ENCODE data around the gene GSTM5. TPM values are rescaled to one million over a fixed set of nuclear protein-coding genes. Genes with fewer than 3 reads are reported as not detected.
"Not testable (repeated sequence)": the region's sequence is repeated elsewhere in the genome, so short reads cannot be mapped to it uniquely, and the experiment has no call there.

The GSTM5 gene
- total RNA-seq (2012; rRNA removed): 0.22 and 0.51 TPM in 2 replicates

- not testable (repeated sequence) for H3K36me3 ChIP-seq (ENCODE audit: insufficient read depth, low read length); H3K4me1 ChIP-seq (ENCODE audit: control insufficient read depth, insufficient read depth, low read length); H3K9ac ChIP-seq (ENCODE audit: low read depth, low read length); H3K4me3 ChIP-seq (ENCODE audit: low read length); H3K27me3 ChIP-seq (ENCODE audit: control insufficient read depth, insufficient read depth, low read length); H3K9me3 ChIP-seq (replicated peaks; ENCODE audit: low read length); H3K4me2 ChIP-seq (ENCODE audit: low read length)
Measured at GRCh38 chr1:109711593-109712320, at the start of gene GSTM5. Gene GSTM5 (plus strand): TSS chr1:109712251. CDS start chr1:109712313, 62 bp downstream.

GRCh38 chr1:109664671-109665070 lies 47.4 kb upstream of the GSTM5 start:
- H3K4me1 ChIP-seq (ENCODE audit: control insufficient read depth, insufficient read depth, low read length): peaks cover 6% of the 10 kb centered on the region
- H3K9ac ChIP-seq (ENCODE audit: low read depth, low read length): no peak overlapping the region
- H3K9me3 ChIP-seq (replicated peaks; ENCODE audit: low read length): no peaks in the 10 kb centered on the region
- no peak overlapping the region for H3K4me2 ChIP-seq (ENCODE audit: low read length)
- H3K4me3 ChIP-seq (ENCODE audit: low read length): no peak overlapping the region
- H3K27me3 ChIP-seq (ENCODE audit: control insufficient read depth, insufficient read depth, low read length): no peaks in the 10 kb centered on the region
- no peaks in the 10 kb centered on the region for H3K36me3 ChIP-seq (ENCODE audit: insufficient read depth, low read length)

- peak within 1 kb of the TSS; percentile 82 for H3K4me2 ChIP-seq (ENCODE audit: low read length)
- no peaks in the 10 kb centered on the region for H3K27me3 ChIP-seq (ENCODE audit: control insufficient read depth, insufficient read depth, low read length)
- peak within 1 kb of the TSS; percentile 67 for H3K4me3 ChIP-seq (ENCODE audit: low read length)
- no peaks in the 10 kb centered on the region for H3K9me3 ChIP-seq (replicated peaks; ENCODE audit: low read length)
- peaks cover 6% of the 10 kb centered on the region for H3K4me1 ChIP-seq (ENCODE audit: control insufficient read depth, insufficient read depth, low read length)
- peak within 1 kb of the TSS; percentile 66 for H3K9ac ChIP-seq (ENCODE audit: low read depth, low read length)
- no peaks in the 10 kb centered on the region for H3K36me3 ChIP-seq (ENCODE audit: insufficient read depth, low read length)
Measured at GRCh38 chr1:109667452-109668122, 44.5 kb upstream of the GSTM5 start, which contains the start of gene GSTM2. Gene GSTM2 (plus strand): TSS chr1:109668057. CDS start chr1:109668116, 59 bp downstream.

GRCh38 chr1:109668123-109668775 lies 43.8 kb upstream of the GSTM5 start:
- H3K4me3 ChIP-seq (ENCODE audit: low read length): peak overlapping the region; percentile 67
- peak overlapping the region; percentile 23 for H3K9ac ChIP-seq (ENCODE audit: low read depth, low read length)
- no peaks in the 10 kb centered on the region for H3K27me3 ChIP-seq (ENCODE audit: control insufficient read depth, insufficient read depth, low read length)
- H3K4me2 ChIP-seq (ENCODE audit: low read length): peak overlapping the region; percentile 82
- H3K36me3 ChIP-seq (ENCODE audit: insufficient read depth, low read length): no peaks in the 10 kb centered on the region
- H3K9me3 ChIP-seq (replicated peaks; ENCODE audit: low read length): no peaks in the 10 kb centered on the region
- H3K4me1 ChIP-seq (ENCODE audit: control insufficient read depth, insufficient read depth, low read length): peaks cover 6% of the 10 kb centered on the region

- Histone ChIP-seq H3K9ac (ENCODE audit: low read depth, low read length) (no peak overlapping the region), H3K27me3 (ENCODE audit: control insufficient read depth, insufficient read depth, low read length) (no peaks in the 10 kb centered on the region), H3K9me3 (replicated peaks; ENCODE audit: low read length) (no peaks in the 10 kb centered on the region), H3K4me1 (ENCODE audit: control insufficient read depth, insufficient read depth, low read length) (no peaks in the 10 kb centered on the region), H3K4me3 (ENCODE audit: low read length) (no peak overlapping the region), H3K36me3 (ENCODE audit: insufficient read depth, low read length) (no peaks in the 10 kb centered on the region), H3K4me2 (ENCODE audit: low read length) (no peak overlapping the region)
Measured at GRCh38 chr1:109669246-109669948, 42.7 kb upstream of the GSTM5 start.

GRCh38 chr1:109669949-109670302 lies 42.1 kb upstream of the GSTM5 start:
- H3K4me2 ChIP-seq (ENCODE audit: low read length); H3K36me3 ChIP-seq (ENCODE audit: insufficient read depth, low read length); H3K9ac ChIP-seq (ENCODE audit: low read depth, low read length); H3K27me3 ChIP-seq (ENCODE audit: control insufficient read depth, insufficient read depth, low read length); H3K4me1 ChIP-seq (ENCODE audit: control insufficient read depth, insufficient read depth, low read length); H3K4me3 ChIP-seq (ENCODE audit: low read length); H3K9me3 ChIP-seq (replicated peaks; ENCODE audit: low read length): not testable (repeated sequence)

GRCh38 chr1:109671067-109671466 lies 41.0 kb upstream of the GSTM5 start:
- Histone ChIP-seq H3K4me2 (ENCODE audit: low read length) (no peak overlapping the region), H3K27me3 (ENCODE audit: control insufficient read depth, insufficient read depth, low read length) (no peaks in the 10 kb centered on the region), H3K9me3 (replicated peaks; ENCODE audit: low read length) (no peaks in the 10 kb centered on the region), H3K4me3 (ENCODE audit: low read length) (no peak overlapping the region), H3K4me1 (ENCODE audit: control insufficient read depth, insufficient read depth, low read length) (no peaks in the 10 kb centered on the region), H3K9ac (ENCODE audit: low read depth, low read length) (no peak overlapping the region), H3K36me3 (ENCODE audit: insufficient read depth, low read length) (no peaks in the 10 kb centered on the region)

- not testable (repeated sequence) for H3K9me3 ChIP-seq (replicated peaks; ENCODE audit: low read length); H3K36me3 ChIP-seq (ENCODE audit: insufficient read depth, low read length); H3K27me3 ChIP-seq (ENCODE audit: control insufficient read depth, insufficient read depth, low read length); H3K4me1 ChIP-seq (ENCODE audit: control insufficient read depth, insufficient read depth, low read length); H3K9ac ChIP-seq (ENCODE audit: low read depth, low read length); H3K4me3 ChIP-seq (ENCODE audit: low read length); H3K4me2 ChIP-seq (ENCODE audit: low read length)
Measured at GRCh38 chr1:109673861-109674260, 38.2 kb upstream of the GSTM5 start.

GRCh38 chr1:109676683-109677381 lies 35.2 kb upstream of the GSTM5 start:
- H3K27me3 ChIP-seq (ENCODE audit: control insufficient read depth, insufficient read depth, low read length); H3K9me3 ChIP-seq (replicated peaks; ENCODE audit: low read length); H3K4me2 ChIP-seq (ENCODE audit: low read length); H3K4me1 ChIP-seq (ENCODE audit: control insufficient read depth, insufficient read depth, low read length); H3K4me3 ChIP-seq (ENCODE audit: low read length); H3K36me3 ChIP-seq (ENCODE audit: insufficient read depth, low read length); H3K9ac ChIP-seq (ENCODE audit: low read depth, low read length): not testable (repeated sequence)

- no peak overlapping the region for H3K9ac ChIP-seq (ENCODE audit: low read depth, low read length)
- H3K27me3 ChIP-seq (ENCODE audit: control insufficient read depth, insufficient read depth, low read length): no peaks in the 10 kb centered on the region
- H3K36me3 ChIP-seq (ENCODE audit: insufficient read depth, low read length): no peaks in the 10 kb centered on the region
- H3K4me3 ChIP-seq (ENCODE audit: low read length): no peak overlapping the region
- H3K4me1 ChIP-seq (ENCODE audit: control insufficient read depth, insufficient read depth, low read length): no peaks in the 10 kb centered on the region
- H3K4me2 ChIP-seq (ENCODE audit: low read length): no peak overlapping the region
- no peaks in the 10 kb centered on the region for H3K9me3 ChIP-seq (replicated peaks; ENCODE audit: low read length)
Measured at GRCh38 chr1:109677459-109677858, 34.6 kb upstream of the GSTM5 start.

- H3K4me1 ChIP-seq (ENCODE audit: control insufficient read depth, insufficient read depth, low read length); H3K27me3 ChIP-seq (ENCODE audit: control insufficient read depth, insufficient read depth, low read length); H3K4me3 ChIP-seq (ENCODE audit: low read length); H3K9ac ChIP-seq (ENCODE audit: low read depth, low read length); H3K36me3 ChIP-seq (ENCODE audit: insufficient read depth, low read length); H3K4me2 ChIP-seq (ENCODE audit: low read length); H3K9me3 ChIP-seq (replicated peaks; ENCODE audit: low read length): not testable (repeated sequence)
Measured at GRCh38 chr1:109678637-109679036, 33.4 kb upstream of the GSTM5 start.
